ENCODE data around the gene PRDM16. TPM values are rescaled to one million over a fixed set of nuclear protein-coding genes. Genes with fewer than 3 reads are reported as not detected.

PRDM16 gene
- total RNA-seq, 1 experiment from 2014 or later = 1.6 TPM

- no peak overlapping the region for H3K27ac Mint-ChIP-seq
- ChIA-PET CTCF (no interaction called here), POLR2A (no interaction called here)
- DNase-seq (ENCODE audit: low spot score) (no peak), ATAC-seq (no peak)
- no peaks in the 10 kb centered on the region for H3K36me3 Mint-ChIP-seq
- H3K9me3 Mint-ChIP-seq = peaks cover 9% of the 10 kb centered on the region; the same call in 1 of the 2 replicates
- no peak for TF ChIP-seq NR3C1 (CRISPR knock-in tag; conservative IDR thresholded peaks at IDR 0.05; ENCODE audit: low read depth)
- TF ChIP-seq ZNF416 (CRISPR knock-in tag; IDR thresholded peaks at IDR 0.05) = no peak
- no peak for TF ChIP-seq USF2 (CRISPR knock-in tag; IDR thresholded peaks at IDR 0.05)
- TF ChIP-seq HMGXB4 (CRISPR knock-in tag; IDR thresholded peaks at IDR 0.05) = no peak
- TF ChIP-seq ZNF317 (CRISPR knock-in tag; IDR thresholded peaks at IDR 0.05; ENCODE audit: borderline replicate concordance, low read depth) = no peak
- no peak for TF ChIP-seq ATF2 (CRISPR knock-in tag; IDR thresholded peaks at IDR 0.05; ENCODE audit: borderline replicate concordance, low read depth)
- no peak for TF ChIP-seq SMAD4 (CRISPR knock-in tag; IDR thresholded peaks at IDR 0.05)
- no peak for TF ChIP-seq ATF6 (CRISPR knock-in tag; IDR thresholded peaks at IDR 0.05)
- no peak for TF ChIP-seq ZNF425 (CRISPR knock-in tag; conservative IDR thresholded peaks at IDR 0.05)
- no peak for TF ChIP-seq ZNF263 (CRISPR knock-in tag; IDR thresholded peaks at IDR 0.05; ENCODE audit: low read depth)
- TF ChIP-seq GRHL2 (CRISPR knock-in tag; IDR thresholded peaks at IDR 0.05; ENCODE audit: insufficient replicate concordance, severe bottlenecking) = no peak
- no peak for TF ChIP-seq NR2C2 (CRISPR knock-in tag; IDR thresholded peaks at IDR 0.05)
- no peak for TF ChIP-seq E2F4 (CRISPR knock-in tag; IDR thresholded peaks at IDR 0.05; ENCODE audit: borderline replicate concordance, low read depth)
- TF ChIP-seq ZNF219 (CRISPR knock-in tag; IDR thresholded peaks at IDR 0.05; ENCODE audit: borderline replicate concordance) = no peak
- no peak for TF ChIP-seq CBFB (CRISPR knock-in tag; IDR thresholded peaks at IDR 0.05; ENCODE audit: low read depth)
- no peak for TF ChIP-seq ZBTB43 (CRISPR knock-in tag; IDR thresholded peaks at IDR 0.05)
- TF ChIP-seq IRF2 (CRISPR knock-in tag; IDR thresholded peaks at IDR 0.05; ENCODE audit: borderline replicate concordance, low read depth) = no peak
- TF ChIP-seq IRF1 (CRISPR knock-in tag; IDR thresholded peaks at IDR 0.05) = no peak
- TF ChIP-seq TP53 (CRISPR knock-in tag; IDR thresholded peaks at IDR 0.05) = no peak
- no peak for TF ChIP-seq ZNF281 (CRISPR knock-in tag; IDR thresholded peaks at IDR 0.05)
- no peaks in the 10 kb centered on the region for H3K27me3 Mint-ChIP-seq (ENCODE audit: low read depth)
- H3K4me1 Mint-ChIP-seq = peaks cover 17% of the 10 kb centered on the region
- no peak overlapping the region for H3K4me3 Mint-ChIP-seq
Observed at GRCh38 chr1:3366126-3367051, 297.4 kb downstream of the PRDM16 start.
